ENCODE data around the gene CENPL.
A peak's percentile ranks its signal among the peaks of the same experiment; 100 is the strongest.

Gene CENPL, protein sequence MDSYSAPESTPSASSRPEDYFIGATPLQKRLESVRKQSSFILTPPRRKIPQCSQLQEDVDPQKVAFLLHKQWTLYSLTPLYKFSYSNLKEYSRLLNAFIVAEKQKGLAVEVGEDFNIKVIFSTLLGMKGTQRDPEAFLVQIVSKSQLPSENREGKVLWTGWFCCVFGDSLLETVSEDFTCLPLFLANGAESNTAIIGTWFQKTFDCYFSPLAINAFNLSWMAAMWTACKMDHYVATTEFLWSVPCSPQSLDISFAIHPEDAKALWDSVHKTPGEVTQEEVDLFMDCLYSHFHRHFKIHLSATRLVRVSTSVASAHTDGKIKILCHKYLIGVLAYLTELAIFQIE

GRCh38 chr1:173824315-173825081 lies at the start of gene CENPL, which contains the start of gene DARS2:
TSS of gene CENPL (minus strand) at chr1:173824883. CDS start at chr1:173811299, 13,584 bp downstream.
TSS of gene DARS2 (plus strand) at chr1:173824673. CDS start at chr1:173825230, 557 bp downstream.
- no peaks in the 10 kb centered on the region for H3K27me3 Mint-ChIP-seq
- H3K27ac Mint-ChIP-seq (ENCODE audit: low read depth) = peak within 1 kb of the TSS; percentile 86
- DNase-seq (ENCODE audit: low spot score in 2 of 2) = peak; percentile 80 to 86
- H3K4me3 Mint-ChIP-seq = peak within 1 kb of the TSS; percentile 95
- no peaks in the 10 kb centered on the region for H3K9me3 Mint-ChIP-seq
- peaks cover 47% of the 10 kb centered on the region for H3K4me1 Mint-ChIP-seq
- peak; percentile 88 for ATAC-seq (replicated peaks; ENCODE audit: extremely low read depth, poor library complexity, severe bottlenecking)
- H3K36me3 Mint-ChIP-seq (ENCODE audit: insufficient read depth) = peaks cover 10% of the 10 kb centered on the region

- H3K36me3 Mint-ChIP-seq (ENCODE audit: insufficient read depth) = peaks cover 41% of the 10 kb centered on the region
- ATAC-seq (replicated peaks; ENCODE audit: extremely low read depth, poor library complexity, severe bottlenecking) = no peak
- no peak for DNase-seq (ENCODE audit: low spot score in 2 of 2)
- H3K27ac Mint-ChIP-seq (ENCODE audit: low read depth) = peak overlapping the region; percentile 94
- peak overlapping the region; percentile 84 for H3K4me3 Mint-ChIP-seq
- H3K27me3 Mint-ChIP-seq = no peaks in the 10 kb centered on the region
- no peaks in the 10 kb centered on the region for H3K9me3 Mint-ChIP-seq
- peaks cover 50% of the 10 kb centered on the region for H3K4me1 Mint-ChIP-seq
These were observed 46.8 kb upstream of the CENPL start for GRCh38 chr1:173871500-173871899.

GRCh38 chr1:173871091-173871490 lies 46.4 kb upstream of the CENPL start:
- Mint-ChIP-seq H3K27ac (ENCODE audit: low read depth) (peak overlapping the region; percentile 94), H3K4me3 (peak overlapping the region; percentile 84), H3K27me3 (no peaks in the 10 kb centered on the region), H3K36me3 (ENCODE audit: insufficient read depth) (peaks cover 43% of the 10 kb centered on the region), H3K9me3 (no peaks in the 10 kb centered on the region), H3K4me1 (peaks cover 54% of the 10 kb centered on the region)
- no peak for DNase-seq (ENCODE audit: low spot score in 2 of 2)
- no peak for ATAC-seq (replicated peaks; ENCODE audit: extremely low read depth, poor library complexity, severe bottlenecking)

DNA sequence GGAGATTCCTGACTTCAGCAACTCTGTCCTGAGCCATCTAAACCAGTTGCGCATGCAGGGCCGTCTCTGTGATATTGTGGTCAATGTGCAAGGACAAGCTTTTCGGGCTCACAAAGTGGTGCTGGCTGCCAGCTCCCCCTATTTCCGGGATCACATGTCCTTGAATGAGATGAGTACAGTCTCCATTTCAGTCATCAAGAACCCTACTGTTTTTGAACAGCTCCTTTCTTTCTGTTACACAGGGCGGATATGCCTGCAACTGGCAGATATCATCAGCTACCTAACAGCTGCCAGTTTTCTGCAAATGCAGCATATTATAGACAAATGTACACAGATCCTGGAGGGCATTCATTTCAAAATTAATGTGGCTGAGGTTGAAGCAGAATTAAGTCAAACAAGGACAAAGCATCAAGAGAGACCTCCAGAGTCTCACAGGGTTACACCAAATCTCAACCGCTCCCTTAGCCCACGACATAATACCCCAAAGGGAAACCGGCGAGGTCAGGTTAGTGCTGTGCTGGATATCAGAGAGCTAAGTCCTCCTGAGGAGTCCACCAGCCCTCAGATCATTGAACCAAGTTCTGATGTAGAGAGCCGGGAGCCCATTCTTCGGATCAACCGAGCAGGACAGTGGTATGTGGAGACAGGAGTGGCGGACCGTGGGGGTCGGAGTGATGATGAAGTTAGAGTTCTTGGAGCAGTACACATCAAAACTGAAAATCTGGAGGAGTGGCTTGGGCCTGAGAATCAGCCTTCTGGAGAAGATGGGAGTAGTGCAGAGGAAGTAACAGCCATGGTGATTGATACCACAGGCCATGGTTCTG lies 45.8 kb upstream of the CENPL start:
- peaks cover 55% of the 10 kb centered on the region for H3K4me1 Mint-ChIP-seq
- ATAC-seq (replicated peaks; ENCODE audit: extremely low read depth, poor library complexity, severe bottlenecking) = no peak
- peak overlapping the region; percentile 94 for H3K27ac Mint-ChIP-seq (ENCODE audit: low read depth)
- H3K27me3 Mint-ChIP-seq = no peaks in the 10 kb centered on the region
- DNase-seq (ENCODE audit: low spot score in 2 of 2) = peak in 1 of 2 donors; percentile 19
- peak overlapping the region; percentile 84 for H3K4me3 Mint-ChIP-seq
- no peaks in the 10 kb centered on the region for H3K9me3 Mint-ChIP-seq
- peaks cover 43% of the 10 kb centered on the region for H3K36me3 Mint-ChIP-seq (ENCODE audit: insufficient read depth)

DNA sequence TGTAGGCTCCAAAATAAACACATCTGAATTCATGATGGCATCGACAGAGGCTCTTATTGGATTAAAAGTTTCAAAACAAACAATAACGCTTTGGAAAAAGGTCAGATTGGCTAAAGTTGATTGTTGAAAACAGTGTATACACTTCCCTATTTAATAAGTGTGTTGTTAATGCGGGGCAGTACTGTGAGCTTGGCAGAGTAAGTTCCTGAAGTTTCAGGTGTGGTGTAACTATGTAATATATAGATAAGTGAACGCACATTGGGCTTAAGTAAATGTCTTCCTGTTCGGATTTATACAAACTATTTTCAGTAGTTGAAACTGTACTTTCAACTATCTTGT lies 44.3 kb upstream of the CENPL start:
- H3K4me3 Mint-ChIP-seq = peak overlapping the region; percentile 84
- ATAC-seq (replicated peaks; ENCODE audit: extremely low read depth, poor library complexity, severe bottlenecking) = no peak
- no peak for DNase-seq (ENCODE audit: low spot score in 2 of 2)
- H3K27ac Mint-ChIP-seq (ENCODE audit: low read depth) = peak overlapping the region; percentile 94
- no peaks in the 10 kb centered on the region for H3K27me3 Mint-ChIP-seq
- H3K9me3 Mint-ChIP-seq = no peaks in the 10 kb centered on the region
- peaks cover 69% of the 10 kb centered on the region for H3K4me1 Mint-ChIP-seq
- peaks cover 54% of the 10 kb centered on the region for H3K36me3 Mint-ChIP-seq (ENCODE audit: insufficient read depth)

- Mint-ChIP-seq H3K4me3 (peak within 1 kb of the TSS; percentile 84), H3K36me3 (ENCODE audit: insufficient read depth) (peaks cover 56% of the 10 kb centered on the region), H3K27me3 (no peaks in the 10 kb centered on the region), H3K9me3 (no peaks in the 10 kb centered on the region), H3K27ac (ENCODE audit: low read depth) (peak within 1 kb of the TSS; percentile 94), H3K4me1 (peaks cover 71% of the 10 kb centered on the region)
- DNase-seq (ENCODE audit: low spot score in 2 of 2) (peak; percentile 73 to 74), ATAC-seq (replicated peaks; ENCODE audit: extremely low read depth, poor library complexity, severe bottlenecking) (peak; percentile 52)
These were observed 43.8 kb upstream of the CENPL start, which contains the start of gene ZBTB37 for GRCh38 chr1:173868266-173869020. TSS of gene ZBTB37 (plus strand) at chr1:173868380. CDS start at chr1:173870226, 1,846 bp downstream.

DNA sequence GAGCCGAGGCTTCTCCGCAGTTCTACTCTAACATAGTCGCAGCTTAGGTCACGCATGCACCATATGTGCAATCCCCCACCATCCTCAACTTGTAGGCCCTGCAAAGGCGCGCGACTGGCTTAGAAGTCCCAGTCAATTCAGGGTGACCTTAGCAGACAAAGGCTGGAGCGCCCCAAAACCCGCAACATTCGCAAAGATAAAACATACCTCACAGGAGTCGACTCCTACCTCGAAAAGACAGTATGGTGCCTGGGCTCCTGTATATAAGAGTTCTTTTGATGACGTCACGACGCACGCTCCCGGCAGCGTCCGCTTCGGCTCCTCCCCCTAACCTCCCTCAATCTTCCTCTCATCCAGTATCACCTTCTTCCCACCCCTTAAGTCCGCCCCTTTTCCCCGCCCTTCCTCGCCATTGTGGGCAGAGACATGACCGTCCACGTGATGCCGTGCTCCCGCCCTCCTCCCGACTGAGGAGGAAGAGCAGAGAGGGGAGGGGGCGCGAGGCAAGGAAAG lies 43.1 kb upstream of the CENPL start, which contains the start of gene GAS5:
GAS5 (minus strand) TSS at position 237 of the 513 bp plus-strand sequence.
- peaks cover 67% of the 10 kb centered on the region for H3K4me1 Mint-ChIP-seq
- no peaks in the 10 kb centered on the region for H3K9me3 Mint-ChIP-seq
- ATAC-seq (replicated peaks; ENCODE audit: extremely low read depth, poor library complexity, severe bottlenecking) (peak; percentile 77), DNase-seq (ENCODE audit: low spot score in 2 of 2) (peak; percentile 95 to 97)
- no peaks in the 10 kb centered on the region for H3K27me3 Mint-ChIP-seq
- peak within 1 kb of the TSS; percentile 94 for H3K27ac Mint-ChIP-seq (ENCODE audit: low read depth)
- H3K36me3 Mint-ChIP-seq (ENCODE audit: insufficient read depth) = peaks cover 56% of the 10 kb centered on the region
- peak within 1 kb of the TSS; percentile 84 for H3K4me3 Mint-ChIP-seq

DNA sequence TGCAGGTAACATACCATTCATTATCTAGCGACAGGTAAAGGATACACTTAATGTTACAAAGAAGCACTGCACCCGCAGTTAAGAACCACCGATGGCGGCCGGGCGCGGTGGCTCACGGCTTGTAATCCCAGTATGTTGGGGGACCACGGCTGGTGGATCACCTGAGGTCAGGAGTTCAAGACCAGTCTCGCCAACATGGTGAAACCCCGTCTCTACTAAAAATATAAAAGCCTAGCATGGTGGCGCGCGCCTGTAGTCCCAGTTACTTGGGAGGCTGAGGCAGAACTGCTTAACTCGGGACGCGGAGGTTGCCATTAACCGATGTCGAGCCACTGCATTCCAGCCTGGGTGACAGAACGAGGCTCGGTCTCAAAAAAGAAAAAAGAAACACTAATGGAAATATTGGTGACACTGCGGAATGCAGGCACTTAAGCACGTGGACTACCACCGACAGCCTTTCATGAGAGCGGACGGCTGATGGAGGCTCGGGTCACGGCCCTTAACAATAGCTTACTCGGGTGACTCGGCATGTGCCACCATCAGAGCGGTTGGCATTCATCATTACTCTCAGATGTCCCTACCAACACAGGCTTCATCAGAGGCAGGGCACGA lies 42.6 kb upstream of the CENPL start:
- Mint-ChIP-seq H3K27ac (ENCODE audit: low read depth) (peak overlapping the region; percentile 94), H3K4me3 (peak overlapping the region; percentile 84), H3K9me3 (no peaks in the 10 kb centered on the region), H3K27me3 (no peaks in the 10 kb centered on the region), H3K36me3 (ENCODE audit: insufficient read depth) (peaks cover 56% of the 10 kb centered on the region), H3K4me1 (peaks cover 62% of the 10 kb centered on the region)
- ATAC-seq (replicated peaks; ENCODE audit: extremely low read depth, poor library complexity, severe bottlenecking) (peak; percentile 7), DNase-seq (ENCODE audit: low spot score in 2 of 2) (no peak)

- Mint-ChIP-seq H3K27me3 (no peaks in the 10 kb centered on the region), H3K4me1 (peaks cover 58% of the 10 kb centered on the region), H3K36me3 (ENCODE audit: insufficient read depth) (peaks cover 58% of the 10 kb centered on the region), H3K4me3 (peak overlapping the region; percentile 84), H3K9me3 (no peaks in the 10 kb centered on the region), H3K27ac (ENCODE audit: low read depth) (peak overlapping the region; percentile 94)
- ATAC-seq (replicated peaks; ENCODE audit: extremely low read depth, poor library complexity, severe bottlenecking) (no peak), DNase-seq (ENCODE audit: low spot score in 2 of 2) (no peak)
These were observed 41.9 kb upstream of the CENPL start for GRCh38 chr1:173866413-173867115.

DNA sequence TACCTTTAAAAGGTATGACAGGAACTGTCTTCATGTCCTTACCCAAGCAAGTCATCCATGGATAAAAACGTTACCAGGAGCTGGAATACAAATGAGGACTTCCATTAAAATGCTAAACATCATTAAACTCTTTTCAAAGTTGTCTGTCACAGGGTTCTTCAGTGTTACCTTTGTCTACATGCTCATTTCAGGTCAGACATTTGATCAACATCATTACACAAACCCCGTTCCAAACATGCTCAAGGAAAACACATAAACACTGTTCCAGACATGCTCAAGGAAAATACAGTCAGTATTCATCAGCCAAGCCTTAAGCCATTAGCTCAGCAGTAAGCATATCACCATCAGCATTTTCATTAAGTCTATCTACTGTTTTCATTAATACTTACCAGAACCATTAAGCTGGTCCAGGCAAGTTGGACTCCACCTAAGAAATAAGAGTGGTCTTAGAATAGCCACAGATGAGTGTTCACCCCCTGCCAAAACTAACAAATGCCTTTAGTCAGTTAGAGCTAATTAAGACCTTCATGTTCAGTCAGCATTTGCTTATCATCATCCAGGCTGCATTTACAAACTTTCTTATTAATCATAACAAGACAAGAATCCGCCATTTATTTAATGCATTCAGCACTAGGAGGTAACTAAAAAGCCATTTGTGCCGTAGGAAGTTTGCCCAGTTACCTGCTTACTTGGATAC lies 40.9 kb upstream of the CENPL start:
- Mint-ChIP-seq H3K27me3 (no peaks in the 10 kb centered on the region), H3K9me3 (no peaks in the 10 kb centered on the region), H3K4me1 (peaks cover 49% of the 10 kb centered on the region), H3K27ac (ENCODE audit: low read depth) (peak overlapping the region; percentile 94), H3K36me3 (ENCODE audit: insufficient read depth) (peaks cover 56% of the 10 kb centered on the region), H3K4me3 (peak overlapping the region; percentile 84)
- ATAC-seq (replicated peaks; ENCODE audit: extremely low read depth, poor library complexity, severe bottlenecking) (no peak), DNase-seq (ENCODE audit: low spot score in 2 of 2) (no peak)

Data from central memory CD8-positive, alpha-beta T cell (primary cell).